GM12891 (cell line): ENCODE measurements around the gene JPH2.

Source experiments
- DNase-seq: peaks from one replicate; pipeline ENCODE4 v3.0.0; 2011; ENCODE audit warnings: low spot score; ENCODE audit not compliant: insufficient read length
- FAIRE-seq: peaks from 2 replicates; lab custom pipeline; 2011; peaks lifted over from hg19 to GRCh38; lab: Jason Lieb, UNC
- PAX5 ChIP-seq: IDR thresholded peaks from 2 replicates; pipeline ENCODE4 v1.6.1; 2011; ENCODE audit warnings: low read length, moderate library complexity, mild to moderate bottlenecking; ENCODE audit not compliant: insufficient read depth, severe bottlenecking
- POLR2A ChIP-seq: IDR thresholded peaks from 2 replicates; pipeline ENCODE4 v1.6.1; 2011; ENCODE audit warnings: low read depth, low read length, control low read depth
- POLR2AphosphoS5 ChIP-seq: IDR thresholded peaks from 2 replicates; pipeline ENCODE4 v1.6.1; 2011; ENCODE audit warnings: low read depth, low read length, control low read depth
- POU2F2 ChIP-seq: IDR thresholded peaks from 2 replicates; pipeline ENCODE4 v1.6.1; 2011; ENCODE audit warnings: low read depth, mild to moderate bottlenecking, control low read depth, low read length, moderate library complexity
- SPI1 ChIP-seq: IDR thresholded peaks from 2 replicates; pipeline ENCODE4 v1.6.1; 2011; ENCODE audit warnings: low read depth, low read length, control low read depth
- TAF1 ChIP-seq: IDR thresholded peaks from 2 replicates; pipeline ENCODE4 v1.6.1; 2011; ENCODE audit warnings: low read depth, low read length, control low read depth

The JPH2 gene

DNA sequence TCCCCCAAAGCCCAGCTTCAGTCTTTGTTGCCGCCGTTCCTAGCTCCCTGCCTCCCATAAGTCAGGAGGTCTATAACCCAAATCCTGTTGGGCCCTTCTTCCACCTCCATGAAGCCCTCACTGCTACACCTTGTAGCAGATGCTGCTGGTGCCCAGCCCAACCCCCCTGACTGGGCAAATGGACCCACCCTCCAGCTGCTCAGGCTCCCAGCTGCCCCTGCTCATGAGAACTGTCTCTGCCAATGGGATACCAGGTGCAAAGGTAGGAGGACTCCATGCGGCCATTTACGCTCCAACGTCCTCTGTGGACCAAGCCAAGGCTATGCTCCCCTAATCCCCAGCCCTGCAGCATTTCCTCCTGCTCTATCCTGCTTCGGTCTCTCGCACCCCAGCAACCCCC, 71.8 kb downstream of the JPH2 start:
- no peak for FAIRE-seq
- TF ChIP-seq POLR2AphosphoS5: no peak
- no peak for TF ChIP-seq TAF1
- no peak for TF ChIP-seq POU2F2
- no peak for TF ChIP-seq PAX5
- no peak for TF ChIP-seq SPI1
- no peak for TF ChIP-seq POLR2A
- no peak for DNase-seq

DNA sequence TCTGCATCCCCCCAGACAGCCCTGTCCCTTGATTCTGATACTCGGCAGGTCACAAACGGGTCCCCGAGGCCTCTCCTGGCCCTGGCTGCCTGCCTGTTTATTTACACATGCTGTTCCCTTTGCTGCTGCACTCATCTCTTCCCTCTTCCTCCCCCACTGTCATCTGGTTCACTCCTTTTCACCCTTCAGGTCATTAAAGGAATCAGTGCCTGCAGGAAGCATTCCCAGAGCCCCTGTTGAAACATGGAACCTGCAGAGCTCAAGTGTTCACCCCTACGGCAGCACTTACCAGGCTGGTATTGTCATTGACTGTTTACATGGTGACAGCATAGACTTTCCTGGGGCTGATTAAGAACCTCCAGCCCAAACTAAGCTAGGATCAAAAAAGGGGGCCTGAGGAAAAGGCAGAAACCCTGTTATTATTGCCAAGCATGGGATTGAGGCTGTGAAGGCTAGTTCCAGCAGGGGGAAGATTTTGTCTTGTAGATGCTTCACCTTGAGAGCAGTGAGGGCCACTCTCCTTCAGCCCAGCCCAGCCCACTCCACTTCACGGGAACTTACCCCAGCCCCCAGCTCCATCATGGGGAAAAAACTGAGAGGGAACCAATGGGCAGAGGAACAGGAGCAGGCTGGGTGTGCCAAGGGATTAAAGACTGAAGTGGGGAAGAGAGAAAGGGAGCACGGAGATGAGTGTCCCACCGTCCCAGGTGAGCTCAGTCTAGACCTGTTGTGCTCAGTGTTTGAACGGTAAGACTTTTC, 73.2 kb downstream of the JPH2 start:
- TF ChIP-seq SPI1: no peak
- no peak for TF ChIP-seq POLR2AphosphoS5
- no peak for FAIRE-seq
- no peak for DNase-seq

DNA sequence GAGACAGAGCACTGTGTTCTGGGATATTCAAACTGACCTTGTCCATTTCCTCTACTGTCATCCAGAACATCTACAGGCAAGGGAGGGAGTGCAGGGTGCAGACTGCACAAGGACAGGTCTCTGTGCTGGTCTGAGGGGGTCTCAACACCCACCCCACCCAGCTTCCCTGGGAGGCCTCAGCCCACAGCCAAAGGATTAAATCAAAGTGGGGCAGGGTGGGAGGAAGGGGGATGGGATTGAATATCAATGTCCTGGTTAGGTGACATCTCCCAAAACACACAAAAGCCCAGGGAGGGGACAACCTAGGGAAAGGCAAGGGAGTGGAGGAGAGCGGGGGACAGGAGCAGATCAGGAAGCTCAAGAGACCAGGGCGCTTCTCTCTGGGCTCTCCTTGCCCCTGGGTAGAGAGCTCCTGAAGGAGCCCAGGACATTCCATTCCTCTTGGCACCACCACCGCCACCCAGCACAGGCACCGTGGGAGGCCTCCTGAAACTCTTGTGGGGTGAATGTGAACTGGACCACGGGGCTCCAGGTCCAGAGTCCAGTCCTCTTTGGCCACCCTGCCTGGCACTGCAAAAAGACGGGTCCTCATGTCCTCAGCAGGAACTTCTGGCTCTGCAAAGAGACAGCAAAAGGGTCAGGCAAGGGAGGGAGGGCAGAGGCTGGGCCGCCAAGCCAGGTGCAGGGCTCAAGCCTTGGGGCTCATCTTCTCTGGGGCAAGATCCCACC, 73.9 kb downstream of the JPH2 start:
- DNase-seq: no peak
- no peak for FAIRE-seq
- TF ChIP-seq TAF1 (no peak), POLR2A (no peak), SPI1 (no peak), PAX5 (no peak), POU2F2 (no peak), POLR2AphosphoS5 (no peak)

DNA sequence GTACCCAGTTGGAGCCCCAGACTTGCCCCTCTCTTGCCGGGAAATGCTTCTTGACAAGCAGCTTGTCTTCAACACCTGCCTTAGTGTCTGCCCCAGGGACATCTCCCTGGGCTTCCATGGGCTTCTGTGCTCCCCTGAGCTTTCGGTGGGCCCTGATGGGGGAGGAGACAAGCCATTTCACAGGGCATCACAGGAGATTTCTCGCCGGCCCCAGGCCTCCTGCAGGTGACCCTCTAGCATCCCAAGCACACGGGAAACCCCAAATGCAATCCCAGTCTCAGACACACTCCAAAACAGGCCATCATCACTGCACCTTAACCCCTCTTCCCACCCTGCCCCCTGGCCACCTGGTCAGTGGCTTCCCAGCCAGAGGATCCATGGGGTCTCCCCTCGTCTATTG, 74.5 kb downstream of the JPH2 start:
- TF ChIP-seq POLR2AphosphoS5 (no peak), PAX5 (no peak), POU2F2 (no peak), POLR2A (no peak), SPI1 (no peak), TAF1 (no peak)
- DNase-seq (no peak), FAIRE-seq (no peak)

DNA sequence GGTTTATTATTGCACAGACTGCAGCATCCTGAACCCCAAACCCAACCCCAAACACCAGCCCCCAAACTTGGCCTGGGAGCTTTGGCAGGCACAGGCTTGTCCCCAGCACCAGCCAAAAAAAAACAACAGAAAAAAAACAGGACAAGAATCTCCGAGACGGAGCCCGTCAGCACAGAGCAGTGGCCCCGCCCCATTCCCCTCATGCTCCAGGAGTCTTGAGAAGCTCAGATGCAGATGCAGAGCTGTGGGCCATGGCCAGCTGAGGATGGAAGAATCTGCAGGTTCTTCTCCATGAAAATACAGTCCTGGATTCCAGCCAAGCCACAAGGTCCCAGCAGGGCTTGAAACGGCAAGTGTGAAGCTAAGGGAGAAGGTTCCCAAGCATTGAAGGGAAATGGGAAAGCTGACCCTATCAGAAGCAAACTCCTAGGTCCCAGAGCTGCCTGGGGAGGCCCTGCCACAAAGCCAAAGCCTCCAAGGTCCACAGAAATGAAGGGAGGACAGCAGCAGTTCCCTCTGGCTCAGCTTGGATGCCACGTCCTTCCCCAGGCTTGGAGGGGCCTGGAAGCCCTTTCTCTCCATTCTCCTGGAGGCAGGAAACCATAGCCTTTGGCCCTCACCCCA, 75.2 kb downstream of the JPH2 start:
- FAIRE-seq: no peak
- TF ChIP-seq TAF1: no peak
- no peak for TF ChIP-seq POLR2AphosphoS5
- TF ChIP-seq SPI1: no peak
- TF ChIP-seq POLR2A: no peak
- TF ChIP-seq POU2F2: no peak
- no peak for TF ChIP-seq PAX5
- no peak for DNase-seq

DNA sequence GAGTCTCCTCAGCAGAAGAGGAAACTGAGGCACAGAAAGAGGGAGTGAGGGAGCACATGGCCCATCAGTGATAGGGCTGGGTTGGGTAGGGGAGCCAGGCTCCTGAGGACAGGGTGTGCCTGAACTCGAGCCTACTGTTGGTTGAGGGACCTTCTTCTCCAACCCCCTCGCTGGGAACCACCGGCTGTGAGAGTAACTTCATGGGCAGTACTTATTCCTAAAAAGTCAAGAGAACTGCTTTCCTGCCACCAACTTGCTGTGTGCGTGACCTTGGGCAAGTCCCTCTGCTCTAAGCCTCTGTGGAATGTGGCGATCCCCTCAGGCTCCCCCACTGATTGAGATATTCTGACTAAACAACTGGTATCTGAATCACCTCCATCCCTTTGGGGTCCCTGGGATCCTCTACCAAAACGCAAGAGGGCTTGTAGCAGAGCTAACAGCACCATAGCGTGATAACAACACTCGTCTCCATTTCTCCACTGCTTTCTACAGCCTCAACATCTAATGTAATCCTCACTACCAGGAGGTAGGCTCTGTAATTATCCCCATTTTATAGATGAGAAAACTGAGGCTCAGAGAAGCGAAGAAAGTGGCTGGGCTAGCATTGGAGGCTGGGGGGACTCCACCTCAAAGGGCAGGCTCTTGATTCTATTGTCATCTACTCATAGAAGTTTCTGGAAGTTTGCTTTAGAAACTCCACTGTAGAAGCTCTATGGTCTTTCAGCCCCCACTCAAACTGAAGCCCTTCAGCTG, 76.0 kb downstream of the JPH2 start:
- FAIRE-seq (no peak), DNase-seq (no peak)
- TF ChIP-seq POU2F2 (no peak), POLR2AphosphoS5 (no peak), PAX5 (no peak), POLR2A (no peak), TAF1 (no peak), SPI1 (no peak)

DNA sequence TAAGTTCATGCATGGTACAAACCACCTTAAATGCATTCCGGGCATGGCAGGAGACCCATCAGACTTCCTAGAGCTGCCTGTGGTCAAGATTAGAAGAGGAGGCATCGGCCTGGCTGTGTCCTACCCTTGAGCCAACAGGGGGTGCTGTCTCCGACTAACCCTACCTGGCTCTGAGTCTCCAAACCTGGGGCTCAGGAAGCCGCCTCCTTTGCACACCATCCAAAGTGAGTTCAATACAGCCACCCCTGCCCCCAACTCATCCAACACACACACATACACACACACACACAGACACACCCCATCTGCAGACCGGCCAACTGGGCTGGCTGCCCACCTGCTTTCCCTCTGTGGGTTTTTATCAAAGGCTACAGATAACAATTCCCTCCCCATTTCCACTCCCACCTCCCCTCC, 77.0 kb downstream of the JPH2 start:
- DNase-seq: no peak
- TF ChIP-seq POU2F2: no peak
- no peak for TF ChIP-seq SPI1
- no peak for TF ChIP-seq TAF1
- TF ChIP-seq POLR2AphosphoS5: no peak
- no peak for TF ChIP-seq POLR2A
- TF ChIP-seq PAX5: no peak
- FAIRE-seq: no peak

DNA sequence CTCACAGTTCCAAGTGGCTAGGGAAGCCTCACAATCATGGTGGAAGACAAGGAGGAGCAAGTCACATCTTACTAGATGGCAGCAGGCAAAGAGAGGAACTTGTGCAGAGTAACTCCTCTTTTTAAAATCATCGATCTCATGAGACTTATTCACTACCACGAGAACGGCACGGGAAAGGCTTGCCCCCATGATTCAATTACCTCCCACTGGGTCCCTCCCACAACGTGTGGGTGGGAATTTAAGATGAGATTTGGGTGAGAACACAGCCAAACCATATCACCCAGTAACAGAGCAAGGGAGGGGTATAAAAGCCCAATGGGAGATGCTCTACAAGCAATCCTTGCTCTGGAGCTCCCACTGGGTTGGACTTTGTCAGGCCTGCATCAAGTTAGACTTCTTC, 80.4 kb downstream of the JPH2 start:
- TF ChIP-seq POLR2AphosphoS5 (no peak), SPI1 (no peak), POLR2A (no peak), POU2F2 (no peak), PAX5 (no peak), TAF1 (no peak)
- DNase-seq (no peak), FAIRE-seq (no peak)

DNA sequence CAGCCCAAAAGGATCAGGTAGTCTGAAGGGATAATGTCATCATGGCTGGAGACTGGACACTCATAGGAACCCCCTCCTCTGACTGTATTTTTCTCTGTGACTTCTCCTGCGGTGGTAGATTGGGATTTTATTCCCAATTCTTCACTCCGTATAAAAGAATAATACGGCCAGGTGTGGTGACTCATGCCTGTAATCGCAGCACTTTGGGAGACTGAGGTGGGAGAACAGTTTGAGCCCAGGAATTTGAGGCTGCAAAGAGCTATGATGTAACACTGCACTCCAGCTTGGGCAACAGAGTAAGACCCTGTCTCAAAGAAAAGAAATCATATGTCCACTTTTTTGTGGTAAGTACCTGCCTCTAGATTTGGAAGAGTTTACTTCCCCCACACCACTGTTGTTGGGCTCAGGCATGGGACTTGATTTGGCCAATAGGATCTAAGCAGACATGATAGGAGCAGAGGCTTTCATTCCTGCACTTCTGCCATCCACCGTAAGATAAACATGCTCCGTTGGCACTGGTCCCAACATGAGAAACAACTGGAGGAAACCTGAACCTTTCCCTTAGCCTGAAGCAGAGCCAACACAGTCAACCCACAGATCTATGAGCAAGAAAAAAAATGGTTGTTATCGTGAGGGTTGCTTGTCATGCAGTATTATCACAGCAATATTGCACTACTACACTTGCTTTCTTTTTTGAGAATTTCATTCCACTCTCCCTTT, 82.0 kb downstream of the JPH2 start:
- DNase-seq (no peak), FAIRE-seq (no peak)
- no peak for TF ChIP-seq POU2F2
- TF ChIP-seq SPI1: no peak
- no peak for TF ChIP-seq POLR2AphosphoS5
- TF ChIP-seq PAX5: no peak
